Endothelial cell of umbilical vein (primary cell): ENCODE data around the gene FIZ1. TPM values are rescaled to one million over a fixed set of nuclear protein-coding genes. Genes with fewer than 3 reads are reported as not detected.

ENCODE experiments used
- BruUV-seq: library from RNA; stranded (reverse); fragments of 400-500 nt; replicated peaks from 2 replicates; lab custom pipeline; 2021; lab: Mats Ljungman, UMichigan
- CTCF ChIA-PET: fragments of 300-600, 350-600 bp; sonication (Branson Sonifier 250); formaldehyde crosslinking; loops from one replicate; lab custom pipeline; 2021; ENCODE audit warnings: antibody characterized with exemption, inconsistent platforms; lab: Charles Lee
- POLR2A ChIA-PET: fragments of 300-600, 350-600 bp; sonication (Branson Sonifier 250); formaldehyde crosslinking; loops from one replicate; lab custom pipeline; 2021; ENCODE audit warnings: antibody characterized with exemption, inconsistent platforms; lab: Charles Lee
- DNase-seq: peaks from one replicate; pipeline ENCODE4 v3.0.0-alpha.2; 2011; ENCODE audit warnings: low read depth, low spot score
- FAIRE-seq: peaks from 2 replicates; lab custom pipeline; 2011; peaks lifted over from hg19 to GRCh38; lab: Jason Lieb, UNC
- H2AFZ ChIP-seq: 2 replicates; pipeline ENCODE4 v1.6.0; 2012; ENCODE audit warnings: low read depth, low read length, control low read depth, inconsistent platforms
- H3K27ac ChIP-seq: 2 replicates; pipeline ENCODE4 v1.5.1; 2011; ENCODE audit warnings: low read depth, mild to moderate bottlenecking, control low read depth, low read length, moderate library complexity; ENCODE audit not compliant: insufficient read depth
- H3K27me3 ChIP-seq, 2 experiments: 2 replicates each; pipeline versions ENCODE4 v1.6.0 to v1.6.1; 2011; ENCODE audit warnings: low read length in 2 of 2, mixed read lengths in 1 of 2; ENCODE audit not compliant: control insufficient read depth in 2 of 2, insufficient read depth in 2 of 2
- H3K36me3 ChIP-seq, 2 experiments: 2 replicates in 1 of 2; 3 replicates in 1 of 2; pipeline ENCODE4 v1.5.1; 2011; ENCODE audit warnings: low read length in 2 of 2, mild to moderate bottlenecking in 1 of 2, moderate library complexity in 1 of 2; ENCODE audit not compliant: control insufficient read depth in 2 of 2, insufficient read depth in 2 of 2; ENCODE audit errors: extremely low read depth in 1 of 2
- H3K4me1 ChIP-seq: 3 replicates; pipeline ENCODE4 v1.5.1; 2011; ENCODE audit warnings: mild to moderate bottlenecking, low read length; ENCODE audit not compliant: control insufficient read depth, insufficient read depth; ENCODE audit errors: extremely low read depth
- H3K4me2 ChIP-seq: 2 replicates; pipeline ENCODE4 v1.6.1; 2011; ENCODE audit warnings: low read length, control low read depth, mixed read lengths; ENCODE audit not compliant: insufficient read depth
- H3K4me3 ChIP-seq, 3 experiments: fragments of 200-600 bp in 1 of 3; sonication (generic), shearing (Covaris generic) in 1 of 3; replicated peaks in 1 of 3; 2 replicates each; pipeline ENCODE4 v1.5.1; 2011 to 2016; ENCODE audit warnings: control low read depth in 3 of 3, low read length in 3 of 3, mild to moderate bottlenecking in 2 of 3, inconsistent platforms in 1 of 3, low read depth in 1 of 3, moderate library complexity in 1 of 3; ENCODE audit not compliant: insufficient read depth in 1 of 3
- H3K79me2 ChIP-seq: 2 replicates; pipeline ENCODE4 v1.6.0; 2012; ENCODE audit warnings: low read length, inconsistent platforms; ENCODE audit not compliant: control insufficient read depth, insufficient read depth
- H3K9ac ChIP-seq: replicated peaks from 2 replicates; pipeline ENCODE3; 2011; ENCODE audit warnings: low read length, control low read depth; ENCODE audit not compliant: insufficient read depth; ENCODE audit errors: extremely low read depth
- H3K9me1 ChIP-seq: replicated peaks from 3 replicates; pipeline ENCODE4 v1.6.0; 2011; ENCODE audit warnings: mild to moderate bottlenecking, low read length; ENCODE audit not compliant: control insufficient read depth, insufficient read depth; ENCODE audit errors: extremely low read depth
- H3K9me3 ChIP-seq: replicated peaks from 2 replicates; pipeline ENCODE4 v1.5.1; 2012; ENCODE audit warnings: low read length, inconsistent platforms; ENCODE audit not compliant: control insufficient read depth, insufficient read depth
- H4K20me1 ChIP-seq: replicated peaks from 2 replicates; pipeline ENCODE3; 2011; ENCODE audit warnings: mild to moderate bottlenecking, low read length; ENCODE audit not compliant: control insufficient read depth, insufficient read depth; ENCODE audit errors: extremely low read depth
- EZH2 ChIP-seq: IDR thresholded peaks from 2 replicates; pipeline ENCODE4 v1.6.1; 2012; ENCODE audit warnings: borderline replicate concordance, low read depth, mild to moderate bottlenecking, moderate library complexity, low read length, inconsistent platforms; ENCODE audit not compliant: severe bottlenecking
- FOS ChIP-seq: IDR thresholded peaks from 2 replicates; pipeline ENCODE4 v1.6.1; 2011; ENCODE audit warnings: mild to moderate bottlenecking, low read length, moderate library complexity, borderline replicate concordance; ENCODE audit not compliant: insufficient read depth
- GATA2 ChIP-seq: IDR thresholded peaks from 2 replicates; pipeline ENCODE4 v1.7.0; 2011; ENCODE audit warnings: low read depth, mild to moderate bottlenecking, moderate library complexity, mixed read lengths, low read length; ENCODE audit not compliant: insufficient read length, insufficient read depth
- JUN ChIP-seq: IDR thresholded peaks from 2 replicates; pipeline ENCODE4 v1.6.1; 2011; ENCODE audit warnings: borderline replicate concordance, low read depth; ENCODE audit not compliant: insufficient read length, insufficient read depth
- MYC ChIP-seq: IDR thresholded peaks from one replicate; pipeline ENCODE4 v1.6.1; 2011; ENCODE audit warnings: mild to moderate bottlenecking, low read depth, low read length
- POLR2A ChIP-seq: IDR thresholded peaks from 2 replicates; pipeline ENCODE4 v1.6.1; 2012; ENCODE audit warnings: low read depth, mild to moderate bottlenecking, control low read depth, low read length
- POLR2AphosphoS5 ChIP-seq: IDR thresholded peaks from 2 replicates; pipeline ENCODE4 v1.6.1; 2012; ENCODE audit warnings: low read depth, mild to moderate bottlenecking, control low read depth, low read length, moderate library complexity; ENCODE audit not compliant: insufficient read depth
- dilution Hi-C: fragments of 300-500 bp; cut with MboI; formaldehyde crosslinking; loops from one replicate; pipeline ENCODE4 v1.15.0; 2019; ENCODE audit warnings: low sequenced_read_pairs; ENCODE audit not compliant: extremely low pct_ligation_motif_present
- intact Hi-C: fragments of 100-400 bp; cut with micrococcal nuclease; formaldehyde crosslinking; loops from one replicate; pipeline ENCODE4 v1.10.0; 2022
- polyA plus RNA-seq, 4 experiments: library from polyadenylated mRNA; depleted of rRNA in 3 of 4; stranded (reverse) in 3 of 4; unstranded in 1 of 4; fragments of >200 nt; gene quantifications; 2 replicates each; pipeline versions ENCODE4 v1.2.1 to v1.2.3, GENCODE V29; 2011 to 2012; ENCODE audit warnings: missing spikeins in 1 of 4
- total RNA-seq: library from RNA; stranded (reverse); gene quantifications from 2 replicates; pipeline ENCODE4 v1.2.3, GENCODE V29; 2021
- TF ChIP-seq, protein P1 (sequence below): IDR thresholded peaks from 2 replicates; pipeline ENCODE4 v1.6.1; 2011; ENCODE audit not compliant: insufficient read depth, insufficient read length
- TF ChIP-seq, protein P2 (sequence below), 2 donors: IDR thresholded peaks; 1 replicate in 1 of 2; 2 replicates in 1 of 2; pipeline ENCODE4 v1.5.1; 2011; ENCODE audit warnings: low read length in 2 of 2, mild to moderate bottlenecking in 2 of 2, moderate library complexity in 2 of 2, control low read depth in 1 of 2, inconsistent platforms in 1 of 2, low read depth in 1 of 2; ENCODE audit not compliant: insufficient read depth in 1 of 2; ENCODE audit errors: extremely low read depth in 1 of 2

FIZ1 gene
- total and polyA plus RNA-seq, 2 donors (not counting 3 experiments of a cell fraction or from before 2014, with no cell fraction given): 6.6 to 15.6 TPM

DNA sequence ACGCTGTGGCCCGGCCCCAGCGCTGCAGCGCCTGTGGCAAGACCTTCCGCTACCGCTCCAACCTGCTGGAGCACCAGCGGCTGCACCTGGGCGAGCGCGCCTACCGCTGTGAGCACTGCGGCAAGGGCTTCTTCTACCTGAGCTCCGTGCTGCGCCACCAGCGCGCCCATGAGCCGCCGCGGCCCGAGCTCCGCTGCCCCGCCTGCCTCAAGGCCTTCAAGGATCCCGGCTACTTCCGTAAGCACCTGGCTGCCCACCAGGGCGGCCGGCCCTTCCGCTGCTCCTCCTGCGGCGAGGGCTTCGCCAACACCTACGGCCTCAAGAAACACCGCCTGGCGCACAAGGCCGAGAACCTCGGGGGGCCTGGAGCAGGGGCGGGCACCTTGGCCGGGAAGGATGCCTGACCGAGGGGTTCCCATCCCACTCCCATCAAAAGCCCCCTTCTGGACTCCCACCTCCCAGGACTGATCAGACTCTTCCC, 17.1 kb upstream of the FIZ1 start:
- Histone ChIP-seq H3K27me3 (no peaks in the 10 kb centered on the region), H3K36me3 (peaks cover 2 to 22% of the 10 kb centered on the region in 2 experiments), H2AFZ (no peak overlapping the region), H4K20me1 (no peaks in the 10 kb centered on the region), H3K27ac (no peak overlapping the region), H3K4me1 (peaks cover 2% of the 10 kb centered on the region), H3K79me2 (peaks cover 4% of the 10 kb centered on the region), H3K4me3 (no peak overlapping the region), H3K9ac (no peak overlapping the region), H3K4me2 (no peak overlapping the region), H3K9me3 (no peaks in the 10 kb centered on the region), H3K9me1 (no peaks in the 10 kb centered on the region)
- BruUV-seq: no TSS peak
- ChIA-PET CTCF (no interaction called here), POLR2A (no interaction called here)
- dilution Hi-C loops (no loop called here), intact Hi-C loops (no loop called here)
- DNase-seq (no peak), FAIRE-seq (no peak)
- TF ChIP-seq JUN: no peak
- no peak for TF ChIP-seq POLR2A
- TF ChIP-seq MYC: no peak
- TF ChIP-seq FOS: no peak
- TF ChIP-seq GATA2: no peak
- TF ChIP-seq EZH2: no peak
- TF ChIP-seq, protein P1, sequence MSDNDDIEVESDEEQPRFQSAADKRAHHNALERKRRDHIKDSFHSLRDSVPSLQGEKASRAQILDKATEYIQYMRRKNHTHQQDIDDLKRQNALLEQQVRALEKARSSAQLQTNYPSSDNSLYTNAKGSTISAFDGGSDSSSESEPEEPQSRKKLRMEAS: no peak
- TF ChIP-seq, protein P2, sequence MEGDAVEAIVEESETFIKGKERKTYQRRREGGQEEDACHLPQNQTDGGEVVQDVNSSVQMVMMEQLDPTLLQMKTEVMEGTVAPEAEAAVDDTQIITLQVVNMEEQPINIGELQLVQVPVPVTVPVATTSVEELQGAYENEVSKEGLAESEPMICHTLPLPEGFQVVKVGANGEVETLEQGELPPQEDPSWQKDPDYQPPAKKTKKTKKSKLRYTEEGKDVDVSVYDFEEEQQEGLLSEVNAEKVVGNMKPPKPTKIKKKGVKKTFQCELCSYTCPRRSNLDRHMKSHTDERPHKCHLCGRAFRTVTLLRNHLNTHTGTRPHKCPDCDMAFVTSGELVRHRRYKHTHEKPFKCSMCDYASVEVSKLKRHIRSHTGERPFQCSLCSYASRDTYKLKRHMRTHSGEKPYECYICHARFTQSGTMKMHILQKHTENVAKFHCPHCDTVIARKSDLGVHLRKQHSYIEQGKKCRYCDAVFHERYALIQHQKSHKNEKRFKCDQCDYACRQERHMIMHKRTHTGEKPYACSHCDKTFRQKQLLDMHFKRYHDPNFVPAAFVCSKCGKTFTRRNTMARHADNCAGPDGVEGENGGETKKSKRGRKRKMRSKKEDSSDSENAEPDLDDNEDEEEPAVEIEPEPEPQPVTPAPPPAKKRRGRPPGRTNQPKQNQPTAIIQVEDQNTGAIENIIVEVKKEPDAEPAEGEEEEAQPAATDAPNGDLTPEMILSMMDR (IDR thresholded peaks at IDR 0.05; ENCODE audit: extremely low read depth in 1 of 2, insufficient read depth in 1 of 2, low read depth in 1 of 2, low read length in 2 of 2): no peak
- no peak for TF ChIP-seq POLR2AphosphoS5
